HCT116 (cell line): ENCODE results near the gene FAM3B. TPM values are rescaled to one million over a fixed set of nuclear protein-coding genes. Genes with fewer than 3 reads are reported as not detected.

Experiments used
- ATAC-seq: fragments of 200-7000 bp; cut with Tn5 transposase; 2 replicates; pipeline ENCODE4 v1.9.1; 2020; ENCODE audit warnings: mild to moderate bottlenecking, moderate library complexity
- BruUV-seq: library from RNA; stranded (reverse); fragments of 400-500 nt; replicated peaks from 2 replicates; lab custom pipeline; 2021; lab: Mats Ljungman, UMichigan
- CTCF ChIA-PET: fragments of 300-600 bp; sonication (Branson Sonifier 250); formaldehyde crosslinking; loops from one replicate; lab custom pipeline; 2021; ENCODE audit warnings: antibody characterized with exemption; lab: Charles Lee
- POLR2A ChIA-PET: fragments of 300-600, 350-600 bp; sonication (Branson Sonifier 250); formaldehyde crosslinking; loops from one replicate; lab custom pipeline; 2021; ENCODE audit warnings: antibody characterized with exemption; lab: Charles Lee
- RAD21 ChIA-PET, 2 experiments: fragments of 300-600 bp; sonication (Branson Sonifier 250); formaldehyde crosslinking; loops; one replicate each; lab custom pipeline; 2023; ENCODE audit warnings: low total read pairs in 2 of 2; ENCODE audit not compliant: uncharacterized antibody in 2 of 2, unreplicated experiment in 2 of 2, low non-redundant PET in 1 of 2; lab: Charles Lee
- DNase-seq: peaks from one replicate; pipeline ENCODE4 v3.0.0-alpha.2; 2010; ENCODE audit warnings: low read depth, low spot score
- H2AFZ ChIP-seq: fragments of 200-600 bp; shearing (Covaris generic), sonication (generic); 2 replicates; pipeline ENCODE4 v1.6.1; 2017; ENCODE audit warnings: low read depth, mixed run types, mixed read lengths, antibody characterized with exemption, low read length; ENCODE audit not compliant: poor library complexity, severe bottlenecking
- H3K27ac ChIP-seq: 2 replicates; pipeline ENCODE4 v1.5.1; 2012; ENCODE audit warnings: low read depth, low read length
- H3K27me3 ChIP-seq: fragments of 200-600 bp; sonication (generic); 2 replicates; pipeline ENCODE4 v1.6.1; 2016; ENCODE audit warnings: mixed run types, low read length, mixed read lengths; ENCODE audit not compliant: insufficient read depth
- H3K36me3 ChIP-seq, 2 experiments: fragments of 200-500 bp in 1 of 2; fragments of 200-600 bp in 1 of 2; sonication (Bioruptor generic) in 1 of 2; sonication (generic) in 1 of 2; 2 replicates each; pipeline versions ENCODE4 v1.5.1 to v1.6.1; 2014 to 2016; ENCODE audit warnings: low read length in 2 of 2, inconsistent platforms in 1 of 2, mixed read lengths in 1 of 2, mixed run types in 1 of 2; ENCODE audit not compliant: insufficient read depth in 2 of 2, control insufficient read depth in 1 of 2
- H3K4me1 ChIP-seq, 2 experiments: fragments of 200-600 bp in 1 of 2; sonication (generic) in 1 of 2; 2 replicates each; pipeline versions ENCODE4 v1.5.1 to v1.6.1; 2012 to 2017; ENCODE audit warnings: low read length in 2 of 2, inconsistent platforms in 1 of 2, mild to moderate bottlenecking in 1 of 2, mixed read lengths in 1 of 2, mixed run types in 1 of 2, moderate library complexity in 1 of 2; ENCODE audit not compliant: insufficient read depth in 2 of 2, control insufficient read depth in 1 of 2
- H3K4me2 ChIP-seq: fragments of 200-600 bp; sonication (generic); 2 replicates; pipeline ENCODE4 v1.6.1; 2017; ENCODE audit warnings: mixed run types, low read length, mixed read lengths
- H3K4me3 ChIP-seq, 2 experiments: fragments of 200-600 bp in 1 of 2; sonication (generic) in 1 of 2; replicated peaks in 1 of 2; 2 replicates each; pipeline ENCODE4 v1.5.1; 2011 to 2016; ENCODE audit warnings: low read length in 2 of 2, control low read depth in 1 of 2, low read depth in 1 of 2, mild to moderate bottlenecking in 1 of 2, mixed read lengths in 1 of 2, mixed run types in 1 of 2
- H3K79me2 ChIP-seq: fragments of 200-600 bp; sonication (generic); 2 replicates; pipeline ENCODE4 v1.6.1; 2017; ENCODE audit warnings: mild to moderate bottlenecking, mixed run types, low read length, moderate library complexity, mixed read lengths; ENCODE audit not compliant: insufficient read depth
- H3K9ac ChIP-seq: fragments of 200-600 bp; sonication (generic); 2 replicates; pipeline ENCODE4 v1.6.1; 2016; ENCODE audit warnings: low read length, mixed read lengths
- H3K9me2 ChIP-seq: fragments of 200-600 bp; sonication (generic), shearing (Covaris generic); 2 replicates; pipeline ENCODE4 v1.6.1; 2017; ENCODE audit warnings: mixed run types, mild to moderate bottlenecking, moderate library complexity; ENCODE audit not compliant: insufficient read depth
- H3K9me3 ChIP-seq, 2 experiments: fragments of 200-500 bp in 1 of 2; fragments of 200-600 bp in 1 of 2; sonication (Bioruptor generic) in 1 of 2; sonication (generic) in 1 of 2; 2 replicates each; pipeline ENCODE4 v1.6.1; 2014 to 2017; ENCODE audit warnings: low read length in 2 of 2, mixed read lengths in 2 of 2, inconsistent platforms in 1 of 2, low read depth in 1 of 2, mild to moderate bottlenecking in 1 of 2, mixed run types in 1 of 2, moderate library complexity in 1 of 2; ENCODE audit not compliant: control insufficient read depth in 1 of 2, insufficient read depth in 1 of 2
- H4K20me1 ChIP-seq: fragments of 200-600 bp; sonication (generic), shearing (Covaris generic); 2 replicates; pipeline ENCODE4 v1.6.1; 2017; ENCODE audit warnings: mixed run types, mild to moderate bottlenecking, moderate library complexity; ENCODE audit not compliant: insufficient read depth
- ATF3 ChIP-seq: IDR thresholded peaks from 2 replicates; pipeline ENCODE4 v1.6.1; 2012
- CBX3 ChIP-seq: IDR thresholded peaks from 2 replicates; pipeline ENCODE4 v1.6.1; 2012; ENCODE audit warnings: low read depth
- CEBPB ChIP-seq: IDR thresholded peaks from 2 replicates; pipeline ENCODE4 v1.6.1; 2012; ENCODE audit warnings: low read depth
- EGR1 ChIP-seq: IDR thresholded peaks from 2 replicates; pipeline ENCODE4 v1.6.1; 2012; ENCODE audit warnings: low read depth
- ELF1 ChIP-seq: IDR thresholded peaks from 2 replicates; pipeline ENCODE4 v1.6.1; 2012; ENCODE audit warnings: low read depth, borderline replicate concordance
- JUND ChIP-seq: IDR thresholded peaks from 2 replicates; pipeline ENCODE4 v1.6.1; 2012
- POLR2A ChIP-seq: IDR thresholded peaks from 2 replicates; pipeline ENCODE4 v1.7.0; 2011; ENCODE audit warnings: borderline replicate concordance; ENCODE audit not compliant: insufficient read depth, insufficient read length; ENCODE audit errors: extremely low read depth
- POLR2AphosphoS5 ChIP-seq: IDR thresholded peaks from 2 replicates; pipeline ENCODE4 v1.6.1; 2011; ENCODE audit warnings: mild to moderate bottlenecking, low read depth, low read length, moderate library complexity
- SIN3A ChIP-seq: IDR thresholded peaks from 2 replicates; pipeline ENCODE4 v1.6.1; 2012; ENCODE audit warnings: low read depth
- SRF ChIP-seq: IDR thresholded peaks from 2 replicates; pipeline ENCODE4 v1.6.1; 2012; ENCODE audit warnings: low read depth
- YY1 ChIP-seq: IDR thresholded peaks from 2 replicates; pipeline ENCODE4 v1.6.1; 2011; ENCODE audit warnings: low read length, low read depth, moderate library complexity, mild to moderate bottlenecking; ENCODE audit not compliant: insufficient replicate concordance; ENCODE audit errors: extremely low read depth
- ZBTB33 ChIP-seq: IDR thresholded peaks from 2 replicates; pipeline ENCODE4 v1.6.1; 2011; ENCODE audit warnings: mild to moderate bottlenecking, low read length, moderate library complexity; ENCODE audit not compliant: insufficient replicate concordance; ENCODE audit errors: extremely low read depth
- ZFX ChIP-seq: fragments of 450-650 bp; IDR thresholded peaks from 2 replicates; pipeline ENCODE4 v1.6.1; 2017
- ZNF274 ChIP-seq: fragments of 200-500 bp; sonication (Bioruptor generic); IDR thresholded peaks from 2 replicates; pipeline ENCODE4 v1.6.1; 2014; ENCODE audit warnings: mild to moderate bottlenecking, low read depth, low read length, inconsistent platforms
- intact Hi-C: fragments of 100-400 bp; cut with micrococcal nuclease; formaldehyde crosslinking; loops from 2 replicates; pipeline ENCODE4 v1.10.0; 2022
- total RNA-seq: library from RNA; stranded (reverse); gene quantifications from one replicate; pipeline ENCODE4 v1.2.1, GENCODE V29; 2021; ENCODE audit not compliant: unreplicated experiment
- TF ChIP-seq, protein P1 (sequence below): IDR thresholded peaks from 2 replicates; pipeline ENCODE4 v1.6.1; 2012
- TF ChIP-seq, protein P2 (sequence below): IDR thresholded peaks from 2 replicates; pipeline ENCODE4 v1.6.1; 2012; ENCODE audit warnings: low read depth

FAM3B gene
- total RNA-seq, 1 experiment from 2014 or later, result not detected

- no peaks in the 10 kb centered on the region for H3K79me2 ChIP-seq
- no peaks in the 10 kb centered on the region for H3K9me3 ChIP-seq
- ATAC-seq, result no peak
- ChIA-PET CTCF (no interaction called here), RAD21 (no interaction called here), POLR2A (no interaction called here)
- H3K36me3 ChIP-seq, result no peaks in the 10 kb centered on the region
- TF ChIP-seq POLR2AphosphoS5 (no peak), SRF (no peak), ZNF274 (no peak), ZFX (no peak)
- TF ChIP-seq, protein P1, sequence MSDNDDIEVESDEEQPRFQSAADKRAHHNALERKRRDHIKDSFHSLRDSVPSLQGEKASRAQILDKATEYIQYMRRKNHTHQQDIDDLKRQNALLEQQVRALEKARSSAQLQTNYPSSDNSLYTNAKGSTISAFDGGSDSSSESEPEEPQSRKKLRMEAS, result no peak
- no peak overlapping the region for H2AFZ ChIP-seq
- BruUV-seq, result no TSS peak
- H3K4me3 ChIP-seq, result no peak overlapping the region
- H3K4me2 ChIP-seq, result no peak overlapping the region
- H4K20me1 ChIP-seq, result no peaks in the 10 kb centered on the region
- no peaks in the 10 kb centered on the region for H3K4me1 ChIP-seq
- intact Hi-C loops, result no loop called here
- H3K27me3 ChIP-seq, result peaks cover 43% of the 10 kb centered on the region
- no peak overlapping the region for H3K27ac ChIP-seq
- no peaks in the 10 kb centered on the region for H3K9me2 ChIP-seq
- H3K9ac ChIP-seq, result no peak overlapping the region
- no peak for DNase-seq
These were observed 87.4 kb downstream of the FAM3B start for GRCh38 chr21:41403966-41404365.

DNA sequence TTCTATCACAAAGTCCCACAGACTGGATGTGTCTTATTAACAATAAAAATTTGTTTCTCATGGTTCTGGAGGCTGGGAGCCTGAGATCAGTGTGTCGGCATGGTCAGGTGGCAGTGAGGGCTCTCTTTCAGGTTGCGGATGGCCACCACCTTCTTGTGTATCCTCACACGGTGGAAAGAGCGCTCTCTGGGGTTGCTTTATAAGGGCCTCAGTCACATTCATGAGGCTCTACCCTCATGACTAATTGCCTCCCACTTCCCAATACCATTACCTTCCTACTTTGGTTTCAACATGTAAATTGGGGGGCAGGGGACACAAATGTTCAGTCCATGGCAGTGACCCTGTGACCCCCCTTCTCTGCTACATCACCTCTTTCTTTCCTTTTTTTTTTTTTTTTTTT is 88.7 kb downstream of the FAM3B start:
- Histone ChIP-seq H2AFZ (no peak overlapping the region), H3K4me3 (no peak overlapping the region), H3K79me2 (no peaks in the 10 kb centered on the region), H3K9me3 (no peaks in the 10 kb centered on the region), H3K27ac (no peak overlapping the region), H3K4me2 (no peak overlapping the region), H4K20me1 (no peaks in the 10 kb centered on the region), H3K4me1 (no peaks in the 10 kb centered on the region), H3K9me2 (no peaks in the 10 kb centered on the region), H3K9ac (no peak overlapping the region), H3K27me3 (peaks cover 35% of the 10 kb centered on the region), H3K36me3 (no peaks in the 10 kb centered on the region)
- intact Hi-C loops, result no loop called here
- ChIA-PET RAD21 (no interaction called here), CTCF (no interaction called here), POLR2A (no interaction called here)
- ATAC-seq (no peak), DNase-seq (no peak)
- no TSS peak for BruUV-seq
- TF ChIP-seq JUND (no peak), POLR2A (no peak), SIN3A (no peak), SRF (no peak), ZNF274 (no peak), ZFX (no peak), EGR1 (no peak), POLR2AphosphoS5 (no peak), ZBTB33 (no peak), CEBPB (no peak), ELF1 (no peak), ATF3 (no peak), YY1 (no peak), CBX3 (no peak)
- TF ChIP-seq, protein P1, result no peak
- TF ChIP-seq, protein P2, sequence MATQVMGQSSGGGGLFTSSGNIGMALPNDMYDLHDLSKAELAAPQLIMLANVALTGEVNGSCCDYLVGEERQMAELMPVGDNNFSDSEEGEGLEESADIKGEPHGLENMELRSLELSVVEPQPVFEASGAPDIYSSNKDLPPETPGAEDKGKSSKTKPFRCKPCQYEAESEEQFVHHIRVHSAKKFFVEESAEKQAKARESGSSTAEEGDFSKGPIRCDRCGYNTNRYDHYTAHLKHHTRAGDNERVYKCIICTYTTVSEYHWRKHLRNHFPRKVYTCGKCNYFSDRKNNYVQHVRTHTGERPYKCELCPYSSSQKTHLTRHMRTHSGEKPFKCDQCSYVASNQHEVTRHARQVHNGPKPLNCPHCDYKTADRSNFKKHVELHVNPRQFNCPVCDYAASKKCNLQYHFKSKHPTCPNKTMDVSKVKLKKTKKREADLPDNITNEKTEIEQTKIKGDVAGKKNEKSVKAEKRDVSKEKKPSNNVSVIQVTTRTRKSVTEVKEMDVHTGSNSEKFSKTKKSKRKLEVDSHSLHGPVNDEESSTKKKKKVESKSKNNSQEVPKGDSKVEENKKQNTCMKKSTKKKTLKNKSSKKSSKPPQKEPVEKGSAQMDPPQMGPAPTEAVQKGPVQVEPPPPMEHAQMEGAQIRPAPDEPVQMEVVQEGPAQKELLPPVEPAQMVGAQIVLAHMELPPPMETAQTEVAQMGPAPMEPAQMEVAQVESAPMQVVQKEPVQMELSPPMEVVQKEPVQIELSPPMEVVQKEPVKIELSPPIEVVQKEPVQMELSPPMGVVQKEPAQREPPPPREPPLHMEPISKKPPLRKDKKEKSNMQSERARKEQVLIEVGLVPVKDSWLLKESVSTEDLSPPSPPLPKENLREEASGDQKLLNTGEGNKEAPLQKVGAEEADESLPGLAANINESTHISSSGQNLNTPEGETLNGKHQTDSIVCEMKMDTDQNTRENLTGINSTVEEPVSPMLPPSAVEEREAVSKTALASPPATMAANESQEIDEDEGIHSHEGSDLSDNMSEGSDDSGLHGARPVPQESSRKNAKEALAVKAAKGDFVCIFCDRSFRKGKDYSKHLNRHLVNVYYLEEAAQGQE, result no peak
